GM08714 (cell line): ENCODE data around the gene DDI2.
"Not testable (repeated sequence)": the region's sequence is repeated elsewhere in the genome, so short reads cannot be mapped to it uniquely, and the experiment has no call there.

Source experiments
- H3K4me3 ChIP-seq: fragments of 200-500 bp; sonication (Bioruptor generic); 2 replicates; pipeline ENCODE4 v1.5.1; 2014; ENCODE audit warnings: mild to moderate bottlenecking, low read length, inconsistent platforms
- ZNF274 ChIP-seq: IDR thresholded peaks from 2 replicates; pipeline ENCODE4 v1.6.1; 2012; ENCODE audit warnings: mild to moderate bottlenecking, low read depth, low read length

DDI2 gene

GRCh38 chr1:15595809-15596617 lies 21.2 kb upstream of the DDI2 start:
- H3K4me3 ChIP-seq = no peak overlapping the region

GRCh38 chr1:15598436-15598835 lies 18.8 kb upstream of the DDI2 start:
- TF ChIP-seq ZNF274 = no peak

More at GRCh38 chr1:15595809-15596617, 21.2 kb upstream of the DDI2 start:
- no peak for TF ChIP-seq ZNF274

GRCh38 chr1:15603050-15603965 lies 13.9 kb upstream of the DDI2 start:
- TF ChIP-seq ZNF274 = no peak
- H3K4me3 ChIP-seq = peak overlapping the region; percentile 49

More at GRCh38 chr1:15598436-15598835, 18.8 kb upstream of the DDI2 start:
- no peak overlapping the region for H3K4me3 ChIP-seq

- peak overlapping the region; percentile 49; the same call in 1 of the 2 replicates for H3K4me3 ChIP-seq
Observed at GRCh38 chr1:15603966-15604282, 13.3 kb upstream of the DDI2 start.

- not testable (repeated sequence) for H3K4me3 ChIP-seq
Observed at GRCh38 chr1:15604400-15604799, 12.9 kb upstream of the DDI2 start.

- TF ChIP-seq ZNF274 = no peak
Observed at GRCh38 chr1:15605398-15606383, 11.6 kb upstream of the DDI2 start.

GRCh38 chr1:15609631-15610030 lies 7.6 kb upstream of the DDI2 start:
- TF ChIP-seq ZNF274 = no peak

More at GRCh38 chr1:15605398-15606383, 11.6 kb upstream of the DDI2 start:
- H3K4me3 ChIP-seq = no peak overlapping the region

GRCh38 chr1:15610167-15610566 lies 7.1 kb upstream of the DDI2 start:
- no peak for TF ChIP-seq ZNF274
- no peak overlapping the region for H3K4me3 ChIP-seq

More at GRCh38 chr1:15609631-15610030, 7.6 kb upstream of the DDI2 start:
- no peak overlapping the region for H3K4me3 ChIP-seq

- peak overlapping the region; percentile 91 for H3K4me3 ChIP-seq
- TF ChIP-seq ZNF274 = no peak
Observed at GRCh38 chr1:15616373-15617172, 685 bp upstream of the DDI2 start.

GRCh38 chr1:15618077-15618654 lies 908 bp downstream of the DDI2 start:
- no peak for TF ChIP-seq ZNF274

GRCh38 chr1:15618655-15619525 lies 1.6 kb downstream of the DDI2 start:
- peak overlapping the region; percentile 91 for H3K4me3 ChIP-seq
- TF ChIP-seq ZNF274 = no peak

More at GRCh38 chr1:15618077-15618654, 908 bp downstream of the DDI2 start:
- peak overlapping the region; percentile 91 for H3K4me3 ChIP-seq

GRCh38 chr1:15620155-15620545 lies 2.9 kb downstream of the DDI2 start:
- TF ChIP-seq ZNF274 = no peak
- H3K4me3 ChIP-seq = no peak overlapping the region
